Parathyroid adenoma (tissue), 2 donors: ENCODE results near the gene UBR3.

Experiments
- H2AFZ ChIP-seq: fragments of 300-600 bp; sonication (generic); one replicate; pipeline ENCODE4 v1.7.0; 2017; ENCODE audit warnings: antibody characterized with exemption, mild to moderate bottlenecking
- H3K27ac ChIP-seq: fragments of 300-600 bp; sonication (generic); one replicate; pipeline ENCODE4 v1.7.0; 2017
- H3K27me3 ChIP-seq: fragments of 300-600 bp; sonication (generic); one replicate; pipeline ENCODE4 v1.7.0; 2017; ENCODE audit warnings: low read length; ENCODE audit not compliant: control insufficient read depth, insufficient read depth
- H3K36me3 ChIP-seq: fragments of 300-600 bp; sonication (generic); one replicate; pipeline ENCODE4 v1.7.0; 2017; ENCODE audit warnings: low read length; ENCODE audit not compliant: control insufficient read depth, insufficient read depth
- H3K4me1 ChIP-seq: fragments of 300-600 bp; sonication (generic); one replicate; pipeline ENCODE4 v1.7.0; 2017; ENCODE audit warnings: control low read depth
- H3K4me2 ChIP-seq: fragments of 300-600 bp; sonication (generic); one replicate; pipeline ENCODE4 v1.7.0; 2017; ENCODE audit warnings: low read length
- H3K4me3 ChIP-seq: fragments of 300-600 bp; sonication (generic); one replicate; pipeline ENCODE4 v1.7.0; 2017; ENCODE audit warnings: low read depth, low read length
- H3K79me2 ChIP-seq: fragments of 300-600 bp; sonication (generic); one replicate; pipeline ENCODE4 v1.7.0; 2017; ENCODE audit warnings: control low read depth
- H3K9ac ChIP-seq: fragments of 300-600 bp; sonication (generic); one replicate; pipeline ENCODE4 v1.7.0; 2017; ENCODE audit warnings: mild to moderate bottlenecking
- H3K9me3 ChIP-seq: fragments of 300-600 bp; sonication (generic); one replicate; pipeline ENCODE4 v1.7.0; 2017; ENCODE audit warnings: low read length; ENCODE audit not compliant: control insufficient read depth
- CTCF ChIP-seq: fragments of 300-600 bp; sonication (generic); IDR thresholded peaks from one replicate; pipeline ENCODE4 v1.7.0; 2017; ENCODE audit warnings: antibody characterized with exemption, mild to moderate bottlenecking
- donor health status: primary hyperparathyroidism.

The UBR3 gene

GRCh38 chr2:170024721-170025120 is 197.5 kb downstream of the UBR3 start:
- H3K4me2 ChIP-seq, result no peak overlapping the region
- TF ChIP-seq CTCF, result no peak
- no peaks in the 10 kb centered on the region for H3K36me3 ChIP-seq
- H3K27ac ChIP-seq, result no peak overlapping the region
- H3K79me2 ChIP-seq, result no peaks in the 10 kb centered on the region
- H3K9ac ChIP-seq, result no peak overlapping the region
- H2AFZ ChIP-seq, result no peak overlapping the region
- no peaks in the 10 kb centered on the region for H3K4me1 ChIP-seq
- H3K4me3 ChIP-seq, result no peak overlapping the region
- H3K27me3 ChIP-seq, result no peaks in the 10 kb centered on the region
- no peaks in the 10 kb centered on the region for H3K9me3 ChIP-seq

- H3K79me2 ChIP-seq, result no peaks in the 10 kb centered on the region
- TF ChIP-seq CTCF, result no peak
Observed at GRCh38 chr2:170025223-170025622, 198.0 kb downstream of the UBR3 start.

DNA sequence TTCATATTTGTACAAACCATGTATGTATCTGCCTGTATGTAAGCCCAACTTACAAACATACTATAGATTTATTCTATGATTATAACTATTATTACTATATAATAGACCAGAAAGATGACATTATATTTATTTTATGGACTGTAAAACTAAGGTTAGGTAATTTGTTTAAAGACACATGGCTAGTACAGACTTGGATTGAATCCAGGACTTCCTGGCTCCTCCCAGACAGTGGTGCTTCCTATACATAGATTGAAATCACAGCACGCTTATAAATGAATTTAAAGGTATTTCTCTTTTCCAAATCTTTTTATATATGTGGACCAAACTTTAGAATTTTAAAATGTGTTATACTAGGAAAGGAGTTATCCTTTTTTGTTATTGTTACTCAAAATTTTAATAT is 199.1 kb downstream of the UBR3 start:
- no peaks in the 10 kb centered on the region for H3K79me2 ChIP-seq
- no peak overlapping the region for H3K27ac ChIP-seq
- TF ChIP-seq CTCF, result no peak

More at GRCh38 chr2:170025223-170025622, 198.0 kb downstream of the UBR3 start:
- Histone ChIP-seq H3K4me1 (no peaks in the 10 kb centered on the region), H3K27ac (no peak overlapping the region), H3K9me3 (no peaks in the 10 kb centered on the region), H3K4me3 (no peak overlapping the region), H3K27me3 (no peaks in the 10 kb centered on the region), H2AFZ (no peak overlapping the region), H3K9ac (no peak overlapping the region), H3K4me2 (no peak overlapping the region), H3K36me3 (no peaks in the 10 kb centered on the region)

DNA sequence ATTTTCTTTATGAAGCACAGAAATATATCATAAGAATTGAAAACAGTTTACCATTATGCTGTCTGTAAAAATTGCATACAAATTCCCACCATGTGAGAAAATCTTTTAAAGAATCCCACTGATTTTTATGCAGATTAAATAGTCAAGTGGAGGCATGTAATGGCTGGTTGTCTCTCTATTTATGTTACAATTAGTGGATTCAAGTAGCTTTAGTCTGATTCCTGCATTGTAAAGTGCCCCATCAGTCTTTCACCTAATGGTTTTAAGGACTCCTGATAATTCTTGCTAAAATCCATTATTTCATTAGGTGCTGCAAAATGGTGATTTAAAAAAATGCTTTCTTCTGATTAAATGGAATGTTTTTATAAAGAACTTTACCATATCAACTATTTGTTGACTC is 202.3 kb downstream of the UBR3 start:
- no peaks in the 10 kb centered on the region for H3K9me3 ChIP-seq
- H2AFZ ChIP-seq, result no peak overlapping the region
- H3K36me3 ChIP-seq, result no peaks in the 10 kb centered on the region
- no peak overlapping the region for H3K4me2 ChIP-seq
- no peaks in the 10 kb centered on the region for H3K27me3 ChIP-seq
- no peak overlapping the region for H3K4me3 ChIP-seq
- H3K9ac ChIP-seq, result no peak overlapping the region
- H3K79me2 ChIP-seq, result peaks cover 4% of the 10 kb centered on the region
- H3K4me1 ChIP-seq, result no peaks in the 10 kb centered on the region
- no peak overlapping the region for H3K27ac ChIP-seq
- no peak for TF ChIP-seq CTCF

More for the DNA sequence above, 199.1 kb downstream of the UBR3 start:
- Histone ChIP-seq H3K4me2 (no peak overlapping the region), H3K36me3 (no peaks in the 10 kb centered on the region), H3K9me3 (no peaks in the 10 kb centered on the region), H3K9ac (no peak overlapping the region), H3K27me3 (no peaks in the 10 kb centered on the region), H2AFZ (no peak overlapping the region), H3K4me1 (no peaks in the 10 kb centered on the region), H3K4me3 (no peak overlapping the region)

GRCh38 chr2:170030040-170030439 is 202.8 kb downstream of the UBR3 start:
- Histone ChIP-seq H3K4me3 (no peak overlapping the region), H3K9me3 (no peaks in the 10 kb centered on the region), H3K79me2 (peaks cover 4% of the 10 kb centered on the region), H3K27ac (no peak overlapping the region), H3K4me2 (no peak overlapping the region), H3K36me3 (no peaks in the 10 kb centered on the region), H3K9ac (no peak overlapping the region), H2AFZ (no peak overlapping the region), H3K4me1 (no peaks in the 10 kb centered on the region), H3K27me3 (no peaks in the 10 kb centered on the region)
- TF ChIP-seq CTCF, result no peak
